ENCODE data around the gene MN1. TPM values are rescaled to one million over a fixed set of nuclear protein-coding genes. Genes with fewer than 3 reads are reported as not detected.

Gene MN1
- total and polyA plus RNA-seq, 12 donors: 2.3 to 8.3 (median 5.5) TPM

GRCh38 chr22:27754247-27754887 is 47.2 kb downstream of the MN1 start:
- WGBS, 2 donors: 72 to 81% methylated on average over 19 of the region's 19 CpGs
- peaks cover 7 to 43% (median 22%) of the 10 kb centered on the region in 9 donors for H3K4me1 ChIP-seq

DNA sequence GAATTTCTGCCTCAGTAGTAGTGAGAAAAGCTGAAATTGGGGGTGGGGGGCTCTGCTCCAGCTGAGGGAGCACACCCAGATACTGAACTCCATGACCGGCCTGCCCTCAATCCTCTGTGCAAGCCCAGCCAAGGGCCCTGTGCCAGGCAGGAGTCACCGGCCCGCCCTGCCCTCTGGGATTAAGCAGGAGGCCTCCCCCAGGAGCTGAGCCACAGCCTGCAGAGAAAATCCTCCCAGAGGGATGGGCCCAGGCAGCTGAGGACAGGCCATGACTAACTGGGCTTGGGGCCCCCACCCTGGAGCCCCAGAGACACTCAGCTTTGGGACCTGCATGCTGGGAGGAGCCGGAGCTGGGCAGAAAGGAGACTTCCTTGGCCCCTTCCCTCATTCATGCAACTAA is 48.8 kb downstream of the MN1 start:
- H3K9me3 ChIP-seq: no peaks in the 10 kb centered on the region
- DNase-seq (peak; percentile 56 to 77), ATAC-seq (peak; percentile 34 to 81 (median 73))
- H3K27me3 ChIP-seq: peaks cover 0 to 4% (median 0%) of the 10 kb centered on the region in 7 donors
- intact Hi-C loops (cut with DNase I): no loop called here
- H3K4me3 ChIP-seq: no peak overlapping the region
- peaks cover 10 to 49% (median 26%) of the 10 kb centered on the region in 9 donors for H3K4me1 ChIP-seq
- TF ChIP-seq, protein P1, sequence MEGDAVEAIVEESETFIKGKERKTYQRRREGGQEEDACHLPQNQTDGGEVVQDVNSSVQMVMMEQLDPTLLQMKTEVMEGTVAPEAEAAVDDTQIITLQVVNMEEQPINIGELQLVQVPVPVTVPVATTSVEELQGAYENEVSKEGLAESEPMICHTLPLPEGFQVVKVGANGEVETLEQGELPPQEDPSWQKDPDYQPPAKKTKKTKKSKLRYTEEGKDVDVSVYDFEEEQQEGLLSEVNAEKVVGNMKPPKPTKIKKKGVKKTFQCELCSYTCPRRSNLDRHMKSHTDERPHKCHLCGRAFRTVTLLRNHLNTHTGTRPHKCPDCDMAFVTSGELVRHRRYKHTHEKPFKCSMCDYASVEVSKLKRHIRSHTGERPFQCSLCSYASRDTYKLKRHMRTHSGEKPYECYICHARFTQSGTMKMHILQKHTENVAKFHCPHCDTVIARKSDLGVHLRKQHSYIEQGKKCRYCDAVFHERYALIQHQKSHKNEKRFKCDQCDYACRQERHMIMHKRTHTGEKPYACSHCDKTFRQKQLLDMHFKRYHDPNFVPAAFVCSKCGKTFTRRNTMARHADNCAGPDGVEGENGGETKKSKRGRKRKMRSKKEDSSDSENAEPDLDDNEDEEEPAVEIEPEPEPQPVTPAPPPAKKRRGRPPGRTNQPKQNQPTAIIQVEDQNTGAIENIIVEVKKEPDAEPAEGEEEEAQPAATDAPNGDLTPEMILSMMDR (IDR thresholded peaks at IDR 0.05): no peak
- peak overlapping the region in 7 of 10 donors; percentile 10 to 61 (median 27) for H3K27ac ChIP-seq
- 33 to 55% methylated on average over 4 of the region's 4 CpGs for WGBS, 2 donors
- peaks cover 0 to 15% (median 0%) of the 10 kb centered on the region in 9 donors for H3K36me3 ChIP-seq

More at GRCh38 chr22:27754247-27754887, 47.2 kb downstream of the MN1 start:
- intact Hi-C loops (cut with DNase I): no loop called here
- ATAC-seq: peak in 2 of 8 donors; percentile 3 to 5
- TF ChIP-seq, protein P1 (IDR thresholded peaks at IDR 0.05): no peak
- H3K27ac ChIP-seq: peak overlapping the region in 1 of 10 donors; percentile 10
- peaks cover 0 to 15% (median 0%) of the 10 kb centered on the region in 9 donors for H3K36me3 ChIP-seq
- no peaks in the 10 kb centered on the region for H3K9me3 ChIP-seq
- no peak for DNase-seq
- no peak overlapping the region for H3K4me3 ChIP-seq
- peaks cover 0 to 4% (median 0%) of the 10 kb centered on the region in 7 donors for H3K27me3 ChIP-seq

GRCh38 chr22:27752141-27752540 is 49.4 kb downstream of the MN1 start:
- Histone ChIP-seq H3K4me1 (peaks cover 10 to 49% (median 26%) of the 10 kb centered on the region in 9 donors), H3K27ac (peak overlapping the region in 4 of 10 donors; percentile 10 to 61 (median 12)), H3K4me3 (no peak overlapping the region), H3K36me3 (peaks cover 0 to 15% (median 0%) of the 10 kb centered on the region in 9 donors), H3K27me3 (peaks cover 0 to 4% (median 0%) of the 10 kb centered on the region in 7 donors), H3K9me3 (no peaks in the 10 kb centered on the region)
- 92 to 96% methylated on average over 5 of the region's 5 CpGs for WGBS, 2 donors
- ATAC-seq (no peak), DNase-seq (no peak)
- TF ChIP-seq, protein P1 (IDR thresholded peaks at IDR 0.05): no peak
- intact Hi-C loops (cut with DNase I): no loop called here

- Histone ChIP-seq H3K4me3 (no peak overlapping the region), H3K4me1 (peaks cover 10 to 49% (median 26%) of the 10 kb centered on the region in 9 donors), H3K27ac (no peak overlapping the region), H3K36me3 (peaks cover 0 to 10% (median 0%) of the 10 kb centered on the region in 9 donors), H3K27me3 (peaks cover 0 to 4% (median 0%) of the 10 kb centered on the region in 7 donors), H3K9me3 (no peaks in the 10 kb centered on the region)
- 85 to 93% methylated on average over 9 of the region's 9 CpGs for WGBS, 2 donors
- TF ChIP-seq, protein P1 (IDR thresholded peaks at IDR 0.05): no peak
- intact Hi-C loops (cut with DNase I): no loop called here
- DNase-seq (no peak), ATAC-seq (no peak)
These were observed 50.1 kb downstream of the MN1 start for GRCh38 chr22:27751277-27752070.
